Nephron progenitor cell (in vitro differentiated cells): Measurements from ENCODE around the gene LRP1B.

Experiments
- DNase-seq: peaks from one replicate; pipeline ENCODE4 v3.0.0; 2021
- H3K27ac Mint-ChIP-seq: 2 replicates; pipeline ENCODE4 v1.8.0; 2021; ENCODE audit warnings: mild to moderate bottlenecking, moderate library complexity, mixed read lengths
- H3K27me3 Mint-ChIP-seq: 2 replicates; pipeline ENCODE4 v1.8.0; 2021; ENCODE audit warnings: mild to moderate bottlenecking, low read depth, mixed read lengths; ENCODE audit not compliant: poor library complexity
- H3K36me3 Mint-ChIP-seq: 2 replicates; pipeline ENCODE4 v1.8.0; 2021; ENCODE audit warnings: low read depth, mixed read lengths
- H3K4me1 Mint-ChIP-seq: 2 replicates; pipeline ENCODE4 v1.8.0; 2021; ENCODE audit warnings: mixed read lengths
- H3K4me3 Mint-ChIP-seq: 2 replicates; pipeline ENCODE4 v1.8.0; 2021; ENCODE audit warnings: mild to moderate bottlenecking, moderate library complexity, mixed read lengths
- H3K9me3 Mint-ChIP-seq: 2 replicates; pipeline ENCODE4 v1.8.0; 2021; ENCODE audit warnings: mild to moderate bottlenecking, moderate library complexity, mixed read lengths
- CTCF ChIP-seq: fragments of 200-600 bp; sonication (generic); IDR thresholded peaks from 2 replicates; pipeline ENCODE4 v1.5.0; 2021; ENCODE audit warnings: antibody characterized with exemption

Gene LRP1B

GRCh38 chr2:141226560-141226959 is 904.3 kb downstream of the LRP1B start:
- Mint-ChIP-seq H3K4me1 (no peaks in the 10 kb centered on the region), H3K27ac (no peak overlapping the region), H3K9me3 (peaks cover 11% of the 10 kb centered on the region), H3K36me3 (no peaks in the 10 kb centered on the region), H3K27me3 (no peaks in the 10 kb centered on the region), H3K4me3 (no peak overlapping the region)
- no peak for TF ChIP-seq CTCF
- DNase-seq, result no peak

GRCh38 chr2:141207036-141207385 is 923.8 kb downstream of the LRP1B start:
- H3K36me3 Mint-ChIP-seq, result no peaks in the 10 kb centered on the region
- H3K27ac Mint-ChIP-seq, result no peak overlapping the region
- DNase-seq, result no peak
- no peaks in the 10 kb centered on the region for H3K9me3 Mint-ChIP-seq
- H3K4me1 Mint-ChIP-seq, result no peaks in the 10 kb centered on the region
- no peak for TF ChIP-seq CTCF
- no peaks in the 10 kb centered on the region for H3K27me3 Mint-ChIP-seq
- no peak overlapping the region for H3K4me3 Mint-ChIP-seq

- TF ChIP-seq CTCF, result no peak
- DNase-seq, result no peak
- Mint-ChIP-seq H3K4me3 (no peak overlapping the region), H3K36me3 (no peaks in the 10 kb centered on the region), H3K27ac (no peak overlapping the region), H3K4me1 (no peaks in the 10 kb centered on the region), H3K9me3 (no peaks in the 10 kb centered on the region), H3K27me3 (no peaks in the 10 kb centered on the region)
Observed at GRCh38 chr2:141201016-141201565, 929.7 kb downstream of the LRP1B start.

GRCh38 chr2:141200191-141200590 is 930.6 kb downstream of the LRP1B start:
- no peaks in the 10 kb centered on the region for H3K4me1 Mint-ChIP-seq
- H3K9me3 Mint-ChIP-seq, result no peaks in the 10 kb centered on the region
- H3K27me3 Mint-ChIP-seq, result no peaks in the 10 kb centered on the region
- H3K27ac Mint-ChIP-seq, result no peak overlapping the region
- H3K4me3 Mint-ChIP-seq, result no peak overlapping the region
- no peak for DNase-seq
- no peak for TF ChIP-seq CTCF
- H3K36me3 Mint-ChIP-seq, result no peaks in the 10 kb centered on the region

GRCh38 chr2:141199711-141200110 is 931.1 kb downstream of the LRP1B start:
- Mint-ChIP-seq H3K27ac (no peak overlapping the region), H3K4me3 (no peak overlapping the region), H3K27me3 (no peaks in the 10 kb centered on the region), H3K4me1 (no peaks in the 10 kb centered on the region), H3K9me3 (no peaks in the 10 kb centered on the region), H3K36me3 (no peaks in the 10 kb centered on the region)
- DNase-seq, result no peak
- no peak for TF ChIP-seq CTCF

- H3K4me1 Mint-ChIP-seq, result no peaks in the 10 kb centered on the region
- no peaks in the 10 kb centered on the region for H3K27me3 Mint-ChIP-seq
- DNase-seq, result no peak
- no peaks in the 10 kb centered on the region for H3K36me3 Mint-ChIP-seq
- no peaks in the 10 kb centered on the region for H3K9me3 Mint-ChIP-seq
- TF ChIP-seq CTCF, result no peak
- H3K27ac Mint-ChIP-seq, result no peak overlapping the region
- no peak overlapping the region for H3K4me3 Mint-ChIP-seq
Observed at GRCh38 chr2:141195087-141195486, 935.7 kb downstream of the LRP1B start.
